ENCODE data around the gene BMAL1.

The BMAL1 gene

GRCh38 chr11:13283636-13284035 lies 6.0 kb downstream of the BMAL1 start:
- H3K4me3 Mint-ChIP-seq: no peak overlapping the region
- no peaks in the 10 kb centered on the region for H3K36me3 Mint-ChIP-seq (ENCODE audit: low read depth)
- DNase-seq: peak; percentile 25
- peaks cover 19% of the 10 kb centered on the region for H3K4me1 Mint-ChIP-seq
- peaks cover 45% of the 10 kb centered on the region for H3K27me3 Mint-ChIP-seq (ENCODE audit: low read depth, poor library complexity)
- no peak overlapping the region for H3K27ac Mint-ChIP-seq
- no peaks in the 10 kb centered on the region for H3K9me3 Mint-ChIP-seq
- TF ChIP-seq CTCF (IDR thresholded peaks at IDR 0.05): no peak

GRCh38 chr11:13284776-13285588 lies 7.4 kb downstream of the BMAL1 start:
- peaks cover 33% of the 10 kb centered on the region for H3K27me3 Mint-ChIP-seq (ENCODE audit: low read depth, poor library complexity)
- H3K4me3 Mint-ChIP-seq: no peak overlapping the region
- no peak overlapping the region for H3K27ac Mint-ChIP-seq

GRCh38 chr11:13286279-13286821 lies 8.8 kb downstream of the BMAL1 start:
- H3K9me3 Mint-ChIP-seq: no peaks in the 10 kb centered on the region
- no peak overlapping the region for H3K27ac Mint-ChIP-seq
- peaks cover 12% of the 10 kb centered on the region for H3K4me1 Mint-ChIP-seq
- H3K4me3 Mint-ChIP-seq: no peak overlapping the region
- no peak for DNase-seq
- no peaks in the 10 kb centered on the region for H3K36me3 Mint-ChIP-seq (ENCODE audit: low read depth)
- H3K27me3 Mint-ChIP-seq (ENCODE audit: low read depth, poor library complexity): peaks cover 24% of the 10 kb centered on the region
- TF ChIP-seq CTCF (IDR thresholded peaks at IDR 0.05): no peak

More at GRCh38 chr11:13284776-13285588, 7.4 kb downstream of the BMAL1 start:
- H3K4me1 Mint-ChIP-seq: peaks cover 12% of the 10 kb centered on the region
- H3K36me3 Mint-ChIP-seq (ENCODE audit: low read depth): no peaks in the 10 kb centered on the region
- TF ChIP-seq CTCF (IDR thresholded peaks at IDR 0.05): no peak
- no peak for DNase-seq
- no peaks in the 10 kb centered on the region for H3K9me3 Mint-ChIP-seq

GRCh38 chr11:13287036-13287435 lies 9.4 kb downstream of the BMAL1 start:
- H3K27ac Mint-ChIP-seq: no peak overlapping the region
- H3K4me3 Mint-ChIP-seq: no peak overlapping the region
- DNase-seq: no peak
- H3K27me3 Mint-ChIP-seq (ENCODE audit: low read depth, poor library complexity): peaks cover 18% of the 10 kb centered on the region
- H3K4me1 Mint-ChIP-seq: peaks cover 12% of the 10 kb centered on the region
- TF ChIP-seq CTCF (IDR thresholded peaks at IDR 0.05): no peak
- H3K9me3 Mint-ChIP-seq: no peaks in the 10 kb centered on the region
- no peaks in the 10 kb centered on the region for H3K36me3 Mint-ChIP-seq (ENCODE audit: low read depth)

GRCh38 chr11:13287681-13288080 lies 10.1 kb downstream of the BMAL1 start:
- Mint-ChIP-seq H3K4me3 (no peak overlapping the region), H3K27ac (no peak overlapping the region), H3K27me3 (ENCODE audit: low read depth, poor library complexity) (peaks cover 13% of the 10 kb centered on the region), H3K9me3 (no peaks in the 10 kb centered on the region), H3K36me3 (ENCODE audit: low read depth) (no peaks in the 10 kb centered on the region), H3K4me1 (peaks cover 12% of the 10 kb centered on the region)
- TF ChIP-seq CTCF (IDR thresholded peaks at IDR 0.05): no peak
- no peak for DNase-seq
